PFSK-1 (cell line): ENCODE measurements around the gene SLC4A7.

Experiments used
- FOXP2 ChIP-seq: optimal IDR thresholded peaks from 2 replicates; pipeline ENCODE3; 2011; ENCODE audit warnings: borderline replicate concordance, control low read depth, inconsistent platforms; ENCODE audit not compliant: insufficient read depth; ENCODE audit errors: extremely low read length, extremely low read depth
- POLR2AphosphoS5 ChIP-seq: IDR thresholded peaks from 2 replicates; pipeline ENCODE4 v1.6.1; 2012; ENCODE audit warnings: low read depth, mild to moderate bottlenecking, control low read depth, low read length, moderate library complexity
- REST ChIP-seq, 2 experiments: IDR thresholded peaks; 2 replicates each; pipeline versions ENCODE4 v1.6.1 to v1.8.0; 2011 to 2012; ENCODE audit warnings: low read depth in 2 of 2, low read length in 2 of 2, control low read depth in 1 of 2, inconsistent platforms in 1 of 2, mild to moderate bottlenecking in 1 of 2, moderate library complexity in 1 of 2; ENCODE audit not compliant: insufficient read depth in 1 of 2
- SIN3A ChIP-seq: IDR thresholded peaks from 2 replicates; pipeline ENCODE4 v1.6.1; 2012; ENCODE audit warnings: mild to moderate bottlenecking, low read length, moderate library complexity, borderline replicate concordance; ENCODE audit not compliant: insufficient read depth
- TAF1 ChIP-seq: IDR thresholded peaks from 2 replicates; pipeline ENCODE4 v1.6.1; 2012; ENCODE audit warnings: low read length, control low read depth, borderline replicate concordance; ENCODE audit not compliant: insufficient read depth

GRCh38 chr3:27521872-27522265, 37.7 kb upstream of the SLC4A7 start:
- TF ChIP-seq SIN3A (no peak), REST (IDR thresholded peaks at IDR 0.05; ENCODE audit: insufficient read depth in 1 of 2, low read depth in 2 of 2, low read length in 2 of 2) (no peak), POLR2AphosphoS5 (no peak), TAF1 (no peak), FOXP2 (no peak)
